ENCODE data around the gene DOK3.

DNA sequence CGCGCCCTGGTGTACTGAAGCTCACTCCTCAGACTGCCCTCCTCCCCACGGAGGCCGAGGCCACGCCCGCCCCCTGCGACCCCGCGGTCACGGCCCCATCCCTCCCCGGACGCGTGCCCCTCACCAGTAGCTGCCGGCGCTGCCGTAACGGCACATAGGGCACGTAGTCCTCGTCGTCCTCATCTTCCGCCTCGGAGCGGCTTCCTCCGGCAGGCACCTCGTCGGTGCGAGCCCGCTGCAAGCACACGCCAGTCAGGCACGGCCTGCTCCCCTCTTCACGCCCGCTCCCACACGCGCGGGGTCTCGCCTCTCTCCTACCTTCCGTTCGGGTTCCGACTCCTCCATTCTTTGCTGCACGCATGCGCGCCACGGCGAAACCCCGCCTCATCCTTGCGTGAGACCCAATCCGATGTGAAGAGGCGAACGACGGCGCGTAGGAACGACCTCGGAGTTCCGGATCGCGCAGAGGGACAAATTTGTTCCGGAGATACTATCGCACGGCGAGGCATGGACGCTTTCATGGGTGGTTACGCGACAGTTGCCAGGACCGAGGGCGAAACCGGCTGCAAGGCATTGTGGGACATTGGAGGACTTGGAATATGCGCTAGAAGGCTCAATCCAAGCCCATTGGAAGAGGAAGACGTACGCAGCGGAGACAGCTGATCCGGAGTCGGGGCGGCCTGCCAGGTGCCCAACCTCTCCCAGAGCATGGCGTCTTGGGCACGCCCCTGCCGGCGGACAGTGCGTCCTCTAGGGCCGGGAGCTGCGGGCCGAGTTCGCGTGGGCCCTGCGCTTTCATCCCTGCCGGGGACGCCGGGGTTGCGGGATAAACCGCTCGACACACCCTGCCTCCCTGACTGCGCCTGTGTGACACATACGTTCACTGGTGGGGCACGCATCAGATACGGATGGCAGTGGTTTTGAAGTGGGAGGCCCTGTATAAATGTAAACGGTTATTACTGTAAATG lies 7.3 kb upstream of the DOK3 start, which contains the start of gene DDX41:
- TF ChIP-seq, protein P1, sequence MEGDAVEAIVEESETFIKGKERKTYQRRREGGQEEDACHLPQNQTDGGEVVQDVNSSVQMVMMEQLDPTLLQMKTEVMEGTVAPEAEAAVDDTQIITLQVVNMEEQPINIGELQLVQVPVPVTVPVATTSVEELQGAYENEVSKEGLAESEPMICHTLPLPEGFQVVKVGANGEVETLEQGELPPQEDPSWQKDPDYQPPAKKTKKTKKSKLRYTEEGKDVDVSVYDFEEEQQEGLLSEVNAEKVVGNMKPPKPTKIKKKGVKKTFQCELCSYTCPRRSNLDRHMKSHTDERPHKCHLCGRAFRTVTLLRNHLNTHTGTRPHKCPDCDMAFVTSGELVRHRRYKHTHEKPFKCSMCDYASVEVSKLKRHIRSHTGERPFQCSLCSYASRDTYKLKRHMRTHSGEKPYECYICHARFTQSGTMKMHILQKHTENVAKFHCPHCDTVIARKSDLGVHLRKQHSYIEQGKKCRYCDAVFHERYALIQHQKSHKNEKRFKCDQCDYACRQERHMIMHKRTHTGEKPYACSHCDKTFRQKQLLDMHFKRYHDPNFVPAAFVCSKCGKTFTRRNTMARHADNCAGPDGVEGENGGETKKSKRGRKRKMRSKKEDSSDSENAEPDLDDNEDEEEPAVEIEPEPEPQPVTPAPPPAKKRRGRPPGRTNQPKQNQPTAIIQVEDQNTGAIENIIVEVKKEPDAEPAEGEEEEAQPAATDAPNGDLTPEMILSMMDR (IDR thresholded peaks at IDR 0.05; ENCODE audit: insufficient read depth, low read length, poor library complexity, severe bottlenecking): no peak
- TF ChIP-seq EZH2phosphoT487 (conservative IDR thresholded peaks at IDR 0.05; ENCODE audit: low read length): no peak

All from SU-DHL-6 (cell line).